SK-N-SH (cell line): ENCODE data around the gene ANKRD13B.

Experiments
- CTCF ChIP-seq: fragments of 200-600 bp; sonication (generic); IDR thresholded peaks from 2 replicates; pipeline ENCODE4 v1.6.1; 2017; ENCODE audit warnings: antibody characterized with exemption, mild to moderate bottlenecking, moderate library complexity
- PBX3 ChIP-seq: IDR thresholded peaks from 2 replicates; pipeline ENCODE4; 2012
- POLR2AphosphoS5 ChIP-seq: IDR thresholded peaks from 2 replicates; pipeline ENCODE4 v1.6.1; 2012; ENCODE audit warnings: low read depth, low read length
- RAD21 ChIP-seq: IDR thresholded peaks from 2 replicates; pipeline ENCODE4 v1.6.1; 2012; ENCODE audit warnings: mild to moderate bottlenecking, low read length
- RXRA ChIP-seq: IDR thresholded peaks from 2 replicates; pipeline ENCODE4 v1.4.0; 2012; ENCODE audit warnings: low read depth, mild to moderate bottlenecking, borderline replicate concordance

- TF ChIP-seq RXRA (no peak), POLR2AphosphoS5 (no peak), PBX3 (no peak), CTCF (no peak), RAD21 (no peak)
Measured at GRCh38 chr17:29650396-29650795, 57.5 kb downstream of the ANKRD13B start.
